NCI-H146 (cell line): ENCODE data around the gene RAB5B.

Source experiments
- DNase-seq: peaks from one replicate; lab custom pipeline; 2025; lab: John Stamatoyannopoulos, UW

RAB5B gene

GRCh38 chr12:56017181-56017580, 43.3 kb downstream of the RAB5B start:
- no peak for DNase-seq

GRCh38 chr12:56018356-56018755, 44.5 kb downstream of the RAB5B start:
- no peak for DNase-seq

DNA sequence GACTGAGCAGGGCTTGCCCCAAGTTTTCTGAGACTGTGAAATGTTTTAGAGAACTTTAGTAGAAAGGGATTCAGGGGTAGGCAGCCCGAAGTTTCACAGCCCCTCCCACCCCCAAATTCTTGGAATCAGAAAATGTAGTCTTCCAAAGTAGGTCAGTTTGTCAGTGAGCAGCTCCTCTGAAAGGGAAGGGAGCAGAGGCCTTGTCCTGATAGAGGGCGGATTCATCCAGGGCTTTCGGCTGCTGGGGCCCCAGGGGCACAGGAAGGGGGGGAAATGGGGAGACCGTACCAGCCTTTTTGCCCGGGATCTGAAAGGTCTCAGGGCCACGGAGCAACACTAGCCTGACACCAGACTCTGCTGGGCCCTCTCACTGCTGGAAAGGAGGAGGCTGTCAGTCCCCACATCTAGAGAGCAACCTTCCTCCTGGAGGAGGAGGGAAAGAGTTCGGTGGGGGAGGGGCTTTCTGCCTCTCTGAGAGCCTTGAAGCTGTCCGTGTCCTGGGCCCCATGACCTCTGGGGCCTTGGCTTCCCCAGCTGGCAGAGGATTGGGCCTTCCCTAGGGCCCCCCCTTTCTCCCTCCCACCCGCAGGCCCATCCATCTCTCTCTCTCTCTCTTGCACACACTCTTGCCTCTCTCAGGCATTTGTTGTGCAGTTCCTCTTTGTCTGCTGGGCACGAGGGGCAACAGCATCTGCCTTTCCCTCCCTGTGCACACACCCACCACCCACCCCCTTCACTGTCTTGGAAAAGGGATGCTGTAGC, 46.7 kb downstream of the RAB5B start, which contains the start of gene IKZF4:
Gene IKZF4, plus strand, starts transcription at position 621 of the 762 bp plus-strand sequence. CDS start 451 bp downstream, outside the sequence.
- no peak for DNase-seq

- DNase-seq: no peak
Observed at GRCh38 chr12:56021889-56022497, 48.1 kb downstream of the RAB5B start.

DNA sequence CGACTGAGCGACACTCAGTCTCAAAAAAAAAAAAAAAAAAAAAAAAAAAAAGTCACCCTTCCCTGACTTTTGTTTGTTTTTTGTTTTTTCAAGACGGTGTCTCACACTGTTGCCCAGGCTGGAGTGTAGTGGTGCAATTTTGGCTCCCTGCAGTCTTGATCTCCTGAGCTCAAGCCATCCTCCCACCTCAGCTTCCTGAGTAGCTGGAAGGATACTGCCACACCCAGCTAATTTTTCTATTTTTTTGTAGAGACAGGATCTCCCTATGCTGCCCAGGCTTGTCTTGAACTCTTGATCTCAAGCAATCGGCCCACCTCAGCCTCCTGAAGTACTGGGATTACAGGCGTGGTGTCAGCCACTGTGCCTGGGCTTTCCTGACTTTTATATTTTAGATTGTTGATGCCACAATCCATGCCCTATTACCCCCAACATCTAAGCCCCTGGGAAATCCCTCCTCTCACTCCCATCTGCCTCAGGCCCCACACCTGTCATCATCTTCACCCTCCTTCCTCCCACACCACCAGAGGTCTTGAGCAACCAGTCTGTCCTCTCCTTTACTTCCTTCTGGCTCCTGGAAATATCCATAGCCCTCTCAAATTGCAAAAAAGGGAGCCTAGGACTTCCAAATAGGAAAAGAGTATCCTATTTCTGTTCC, 54.8 kb downstream of the RAB5B start:
- no peak for DNase-seq

- no peak for DNase-seq
Observed at GRCh38 chr12:56029166-56029519, 55.3 kb downstream of the RAB5B start.

- DNase-seq: peak; percentile 52
Observed at GRCh38 chr12:56029666-56030293, 55.9 kb downstream of the RAB5B start.

DNA sequence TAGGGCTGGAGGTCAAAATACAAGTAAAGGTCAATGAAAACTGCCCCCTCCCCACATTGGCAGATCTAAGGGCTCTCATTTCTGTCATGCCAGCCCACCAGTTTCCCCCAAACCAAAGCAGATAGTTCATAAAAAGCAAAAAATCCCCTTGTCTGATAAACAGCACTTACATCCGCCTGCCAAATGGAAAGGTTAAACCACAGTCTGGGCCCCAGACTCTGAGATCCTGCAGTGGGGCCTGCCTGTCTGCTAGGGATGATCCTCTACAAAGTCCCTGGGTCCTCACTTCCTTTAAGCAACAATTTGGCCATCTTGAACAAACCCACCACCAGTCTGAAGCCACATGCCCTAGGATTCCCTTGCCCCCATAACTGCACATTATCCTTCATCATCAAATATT, 58.1 kb downstream of the RAB5B start:
- no peak for DNase-seq

DNA sequence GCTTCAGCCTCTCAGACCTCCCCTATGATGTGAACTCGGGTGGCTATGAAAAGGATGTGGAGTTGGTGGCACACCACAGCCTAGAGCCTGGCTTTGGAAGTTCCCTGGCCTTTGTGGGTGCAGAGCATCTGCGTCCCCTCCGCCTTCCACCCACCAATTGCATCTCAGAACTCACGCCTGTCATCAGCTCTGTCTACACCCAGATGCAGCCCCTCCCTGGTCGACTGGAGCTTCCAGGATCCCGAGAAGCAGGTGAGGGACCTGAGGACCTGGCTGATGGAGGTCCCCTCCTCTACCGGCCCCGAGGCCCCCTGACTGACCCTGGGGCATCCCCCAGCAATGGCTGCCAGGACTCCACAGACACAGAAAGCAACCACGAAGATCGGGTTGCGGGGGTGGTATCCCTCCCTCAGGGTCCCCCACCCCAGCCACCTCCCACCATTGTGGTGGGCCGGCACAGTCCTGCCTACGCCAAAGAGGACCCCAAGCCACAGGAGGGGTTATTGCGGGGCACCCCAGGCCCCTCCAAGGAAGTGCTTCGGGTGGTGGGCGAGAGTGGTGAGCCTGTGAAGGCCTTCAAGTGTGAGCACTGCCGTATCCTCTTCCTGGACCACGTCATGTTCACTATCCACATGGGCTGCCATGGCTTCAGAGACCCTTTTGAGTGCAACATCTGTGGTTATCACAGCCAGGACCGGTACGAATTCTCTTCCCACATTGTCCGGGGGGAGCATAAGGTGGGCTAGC, 60.9 kb downstream of the RAB5B start:
- no peak for DNase-seq

- no peak for DNase-seq
Observed at GRCh38 chr12:56037161-56037560, 63.3 kb downstream of the RAB5B start.

- DNase-seq: no peak
Observed at GRCh38 chr12:56038022-56038655, 64.3 kb downstream of the RAB5B start.

- DNase-seq: no peak
Observed at GRCh38 chr12:56040151-56040550, 66.3 kb downstream of the RAB5B start.

DNA sequence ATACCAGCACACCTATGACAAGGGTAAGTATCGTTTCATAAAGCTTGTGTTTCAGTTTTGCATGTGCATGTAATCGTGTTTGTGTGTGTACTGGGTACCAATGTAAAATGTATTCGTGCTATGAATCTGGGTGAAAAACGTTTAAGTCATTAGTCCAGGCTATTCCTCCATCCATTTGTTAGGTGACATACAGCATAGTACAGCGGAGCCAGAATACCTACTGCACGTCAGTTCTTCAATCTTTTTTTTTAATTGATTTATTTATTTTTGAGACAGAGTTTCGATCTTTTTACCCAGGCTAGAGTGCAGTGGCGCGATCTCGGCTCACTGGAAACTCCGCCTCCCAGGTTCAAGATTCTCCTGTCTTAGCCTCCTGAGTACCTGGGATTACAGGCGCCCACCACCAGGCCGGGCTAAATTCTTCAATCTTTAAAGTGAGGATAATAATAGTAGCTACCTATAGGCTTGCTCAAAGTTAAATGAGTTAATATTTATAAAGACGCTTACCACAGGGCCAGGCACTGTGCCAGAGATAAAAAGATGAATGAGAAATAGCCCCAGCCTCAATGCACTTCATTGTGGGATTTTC, 67.2 kb downstream of the RAB5B start:
- DNase-seq: peak; percentile 51

DNA sequence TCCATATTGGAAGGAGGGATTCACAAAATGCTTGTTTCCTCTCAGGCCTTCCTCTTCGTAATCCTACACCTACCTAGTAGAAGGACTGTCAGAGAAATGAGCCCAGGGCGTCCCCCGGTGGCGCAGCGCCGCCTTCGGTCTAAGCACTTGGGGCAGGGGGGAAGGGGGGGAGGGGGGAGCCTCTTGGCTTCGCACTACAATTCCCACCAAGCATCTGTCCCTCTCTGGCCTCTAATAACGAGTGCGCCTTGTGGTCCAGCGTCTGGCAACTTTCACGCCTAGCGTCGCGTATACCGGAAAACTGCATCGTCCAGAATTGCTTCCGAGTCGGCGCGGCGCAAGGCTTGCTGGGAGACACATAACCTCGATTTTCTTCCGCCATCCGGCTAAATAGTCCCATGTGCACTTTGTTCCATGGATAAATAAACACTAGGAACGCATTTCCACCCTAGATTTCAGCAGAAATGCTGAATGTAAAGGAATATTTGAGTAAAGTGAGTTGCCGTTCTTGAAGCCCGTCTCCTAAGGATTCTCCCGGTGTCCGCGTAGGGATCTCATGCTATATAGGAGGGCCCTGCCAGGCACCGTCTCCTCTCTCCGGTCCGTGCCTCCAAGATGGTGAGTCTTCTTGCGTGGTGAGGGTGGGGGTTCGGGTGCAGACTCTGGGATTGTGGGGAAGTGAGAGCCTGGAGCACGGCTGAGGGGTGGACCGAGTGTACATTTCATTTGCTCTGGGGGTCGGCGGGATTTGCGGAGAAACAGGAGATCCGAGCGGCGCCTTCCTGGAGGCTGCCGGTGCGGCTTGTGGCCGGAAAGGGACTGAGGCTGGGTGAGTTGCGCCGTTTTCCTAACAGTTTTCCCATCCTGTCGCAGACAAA, 67.9 kb downstream of the RAB5B start, which contains the start of gene RPS26:
Gene RPS26, plus strand, starts transcription at position 367 of the 878 bp plus-strand sequence. Its CDS starts 249 bp downstream, at position 616.
- peak; percentile 100 for DNase-seq

GRCh38 chr12:56042430-56042813, 68.5 kb downstream of the RAB5B start:
- peak; percentile 32 for DNase-seq

- no peak for DNase-seq
Observed at GRCh38 chr12:56042843-56043242, 69.0 kb downstream of the RAB5B start.
